ENCODE measurements around the gene FILIP1.

Gene FILIP1

DNA sequence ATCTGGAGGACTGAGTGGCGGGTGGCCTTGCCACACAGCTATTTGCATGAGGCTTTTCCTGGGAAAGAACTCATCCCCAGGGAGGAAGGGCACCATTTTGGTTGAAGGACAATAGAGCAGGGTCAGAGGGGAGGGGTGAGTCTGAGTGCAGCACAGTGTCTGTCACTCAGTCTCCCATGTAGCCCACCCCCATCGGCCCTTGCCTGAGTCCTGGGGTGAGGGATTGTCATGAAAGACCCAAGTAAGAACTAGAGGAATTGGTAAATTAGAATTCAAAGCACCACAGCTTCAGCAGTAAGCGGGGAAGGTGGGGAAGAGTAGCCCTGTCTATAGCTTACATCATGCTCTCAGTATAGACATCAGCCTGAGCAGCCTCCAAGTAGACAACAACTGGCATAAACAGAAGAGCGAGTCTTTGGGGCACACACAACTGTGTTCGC is 118.6 kb downstream of the FILIP1 start:
- DNase-seq = no peak

DNA sequence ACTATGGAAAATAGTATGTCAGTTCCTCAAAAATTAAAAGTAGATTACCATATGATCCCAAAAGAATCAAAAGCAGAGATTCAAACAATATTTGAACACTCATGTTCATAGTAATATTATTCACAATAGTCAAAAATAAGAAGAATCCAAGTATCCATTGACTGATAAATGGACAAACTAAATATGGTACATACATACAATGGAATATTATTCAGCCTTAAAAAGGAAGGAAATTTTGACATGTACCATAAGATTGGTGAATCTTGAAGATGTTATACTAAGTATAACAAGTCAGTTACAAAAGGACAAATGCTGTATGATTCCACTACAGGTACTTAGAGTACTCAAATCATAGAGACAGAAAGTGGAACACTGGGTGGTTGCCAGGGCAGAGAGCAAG is 120.7 kb downstream of the FILIP1 start:
- no peak for DNase-seq

DNA sequence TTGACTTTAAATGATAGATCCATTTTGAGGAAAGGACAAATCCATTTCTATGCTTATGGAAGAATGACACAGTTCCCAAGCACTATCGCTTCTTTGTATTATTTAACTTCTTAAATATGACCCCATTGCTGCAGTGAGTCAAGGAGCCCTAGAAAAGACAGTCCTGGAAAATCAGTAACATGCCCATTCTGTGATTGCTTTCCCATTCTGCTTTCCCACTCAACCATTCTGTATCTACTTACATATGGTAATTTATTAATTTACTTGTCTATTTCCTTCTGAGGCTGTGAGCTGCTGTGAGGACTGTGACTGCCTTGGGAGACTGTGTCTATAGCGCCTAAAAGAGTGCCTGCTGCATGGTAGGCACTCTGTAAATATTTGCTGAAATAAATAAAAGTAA is 123.6 kb downstream of the FILIP1 start:
- no peak for DNase-seq

DNA sequence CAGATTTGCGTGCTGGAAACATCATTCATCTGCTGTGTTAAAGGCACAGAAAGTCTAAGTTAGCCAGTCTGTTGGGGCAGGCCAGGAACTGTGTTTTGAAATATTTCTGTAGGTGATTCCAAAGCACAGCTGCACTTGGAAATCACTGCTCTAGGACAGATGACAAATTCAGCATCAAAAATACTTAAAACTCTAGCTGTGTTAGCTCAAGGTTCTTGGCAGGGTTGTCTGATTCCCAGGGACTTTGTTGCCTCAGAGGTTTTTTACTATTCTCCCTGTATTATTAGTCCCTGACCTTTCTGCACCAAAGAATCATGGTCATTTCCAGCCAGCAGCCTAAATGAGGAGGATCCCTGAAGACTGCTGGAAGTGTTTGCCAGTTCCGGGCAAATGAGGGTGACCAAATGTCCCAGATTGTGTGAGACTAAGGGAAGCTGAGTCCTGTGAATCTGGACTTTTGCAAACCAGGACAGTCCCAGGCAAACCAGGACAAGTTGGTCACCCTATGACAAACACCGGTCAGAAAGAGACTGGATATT is 124.7 kb downstream of the FILIP1 start:
- no peak for DNase-seq

DNA sequence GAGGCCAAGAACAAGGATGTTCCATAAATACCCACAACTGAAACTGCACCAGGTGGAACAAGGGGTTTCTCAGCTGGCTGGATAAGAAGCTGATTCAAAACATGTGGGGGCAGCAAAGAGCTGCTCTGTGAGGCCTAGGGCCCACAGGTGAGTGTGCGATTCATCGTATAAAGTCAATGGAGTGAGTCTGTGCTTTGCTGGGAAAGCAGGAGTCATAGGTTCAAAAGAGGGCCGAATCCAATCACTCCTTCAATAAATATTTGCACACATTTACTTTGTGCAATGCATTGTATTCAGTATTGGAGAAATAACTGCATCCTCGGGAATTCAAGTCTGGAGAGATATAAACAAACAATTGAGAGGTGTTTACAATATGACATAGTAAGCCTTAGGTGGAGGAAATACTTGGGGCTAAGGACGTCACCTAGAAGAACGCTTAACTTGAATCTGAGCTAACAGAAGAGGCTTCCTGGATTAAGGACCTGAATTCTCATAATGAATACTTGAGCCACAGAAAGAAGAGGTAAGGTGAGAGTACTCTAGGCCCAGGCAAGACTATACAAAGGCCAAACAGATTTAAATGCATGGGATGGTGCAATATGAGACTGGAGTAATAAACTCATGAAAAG is 125.3 kb downstream of the FILIP1 start:
- no peak for DNase-seq

DNA sequence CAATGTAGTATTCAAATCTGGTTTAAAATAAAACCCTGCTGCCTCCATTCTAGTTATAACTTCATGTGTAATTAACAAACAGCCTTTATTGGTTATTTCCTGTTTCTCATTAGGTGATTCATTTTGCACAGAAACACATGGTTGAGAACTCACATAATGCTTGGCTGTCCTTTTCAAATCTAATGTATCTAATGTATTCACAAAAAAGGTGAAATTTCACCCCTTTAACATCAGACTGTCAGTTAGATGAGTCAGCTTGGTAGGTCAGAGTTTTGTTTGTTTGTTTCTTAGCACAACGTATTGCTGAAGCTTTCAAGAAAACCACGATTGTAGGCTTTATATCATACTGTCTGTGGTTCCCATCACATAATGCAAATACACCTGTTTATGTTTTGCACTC is 130.3 kb downstream of the FILIP1 start:
- no peak for DNase-seq

DNA sequence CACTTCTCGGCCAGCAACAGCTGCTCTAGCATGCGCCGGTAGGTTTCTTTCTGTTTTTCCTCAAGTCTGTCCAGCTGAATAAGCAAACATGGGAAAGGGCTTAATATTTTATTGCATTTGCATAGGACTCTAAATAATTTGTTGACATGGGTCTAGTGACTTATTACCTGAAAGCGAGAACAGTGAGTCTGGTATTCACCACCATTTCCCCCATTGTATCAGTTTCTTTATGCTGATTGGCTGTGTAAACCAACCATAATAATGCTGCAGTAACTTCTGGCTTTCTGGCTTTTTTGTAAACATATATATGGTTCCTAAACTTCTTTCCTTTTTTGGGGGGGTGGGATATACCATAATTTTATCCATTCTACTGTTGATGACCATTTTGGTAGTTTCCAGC is 140.0 kb downstream of the FILIP1 start:
- DNase-seq = no peak

DNA sequence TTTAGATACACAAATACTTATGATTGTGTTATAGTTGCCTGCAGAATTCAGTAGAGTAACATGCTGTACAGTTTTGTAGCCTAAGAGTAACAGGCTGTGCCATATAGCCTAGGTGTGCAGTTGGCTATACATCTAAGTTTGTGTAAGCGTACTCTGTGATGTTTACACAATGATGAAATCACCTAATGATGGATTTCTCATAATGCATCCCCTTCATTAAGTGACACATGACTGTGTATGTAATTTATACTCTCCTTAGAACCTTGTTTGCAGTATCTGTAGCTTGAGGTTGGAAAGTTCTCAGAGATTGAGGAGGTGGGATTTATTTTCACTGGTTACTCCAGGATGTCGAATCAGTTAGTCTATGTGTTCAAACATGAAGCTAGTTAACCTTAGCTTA is 142.0 kb downstream of the FILIP1 start:
- no peak for DNase-seq

GRCh38 chr6:75350808-75351207 is 142.8 kb downstream of the FILIP1 start:
- no peak for DNase-seq

- DNase-seq = no peak
These were observed 143.4 kb downstream of the FILIP1 start for GRCh38 chr6:75350156-75350555.

- DNase-seq = no peak
These were observed 144.2 kb downstream of the FILIP1 start for GRCh38 chr6:75349262-75349984.

- no peak for DNase-seq
These were observed 144.7 kb downstream of the FILIP1 start for GRCh38 chr6:75348882-75349261.

DNA sequence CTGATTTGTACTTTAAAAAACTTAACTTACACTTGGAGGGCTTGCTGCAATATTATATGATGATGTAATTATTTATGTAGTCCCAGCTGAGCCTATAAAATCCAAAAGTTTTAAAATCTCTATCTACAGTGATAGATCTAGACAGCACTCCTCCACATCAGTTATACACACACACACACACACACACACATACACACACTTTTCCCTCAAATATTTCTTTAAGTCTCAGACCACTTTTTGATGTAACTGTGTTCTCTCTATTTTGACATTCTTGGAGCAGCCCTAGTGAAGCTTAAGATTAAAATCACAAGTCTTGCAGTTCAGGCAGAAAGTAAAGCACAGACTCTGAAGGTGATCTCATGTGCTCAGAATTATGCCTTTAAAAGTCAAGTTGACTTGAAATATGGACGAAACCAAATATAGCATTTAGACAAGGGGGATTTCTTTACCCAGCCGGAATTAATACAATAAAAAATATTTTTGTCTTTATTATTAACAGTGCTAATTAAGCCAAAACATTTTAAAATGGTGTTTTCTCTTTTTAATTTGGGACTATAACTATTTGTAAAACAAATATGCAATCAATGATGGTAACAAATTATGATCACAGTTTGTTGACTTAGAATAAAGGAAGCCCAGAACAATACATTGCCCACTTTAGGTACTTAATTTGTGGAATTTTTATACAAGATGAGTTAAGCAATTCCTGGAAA is 145.5 kb downstream of the FILIP1 start:
- DNase-seq = no peak

DNA sequence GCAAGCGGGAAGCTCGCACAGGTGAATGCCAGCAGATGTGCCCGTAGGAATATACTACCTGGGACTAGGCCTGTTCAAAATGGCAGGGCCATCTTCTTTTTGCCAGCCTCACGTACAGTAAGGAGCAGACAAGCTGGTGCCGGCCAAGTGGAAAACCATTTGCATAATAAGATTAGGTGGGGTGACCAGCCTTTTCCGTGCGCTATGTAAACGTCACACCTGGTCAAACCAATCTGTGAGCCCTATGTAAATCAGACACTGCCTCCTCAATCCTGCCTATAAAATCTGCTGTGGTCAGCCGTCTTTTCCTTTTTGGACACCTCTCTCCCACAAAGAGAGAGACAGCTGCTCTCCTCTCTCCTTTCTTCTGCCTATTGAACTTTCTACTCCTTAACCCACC is 148.2 kb downstream of the FILIP1 start:
- DNase-seq = no peak

GRCh38 chr6:75344455-75344854 is 149.1 kb downstream of the FILIP1 start:
- DNase-seq = no peak

DNA sequence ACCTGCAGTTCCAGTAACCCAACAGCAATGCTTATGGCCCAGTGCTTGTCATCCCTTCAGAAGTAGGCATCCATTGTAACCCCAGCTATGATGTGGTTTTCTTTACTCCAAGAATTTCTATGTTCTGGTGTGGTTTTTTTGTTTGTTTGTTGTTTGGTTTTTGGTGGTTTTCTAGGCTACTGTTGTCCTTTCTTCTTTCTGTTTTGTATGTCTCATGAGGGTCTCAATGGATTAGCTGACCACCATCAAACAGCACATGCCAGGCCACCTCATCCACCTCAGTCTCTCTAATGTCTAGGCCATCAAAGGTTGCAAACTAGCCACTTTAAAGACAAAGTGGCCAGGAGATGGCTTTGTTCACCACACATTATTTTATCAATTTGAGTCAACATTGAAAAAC is 149.6 kb downstream of the FILIP1 start:
- DNase-seq = no peak

- no peak for DNase-seq
These were observed 155.6 kb downstream of the FILIP1 start for GRCh38 chr6:75337835-75338580.

GRCh38 chr6:75334266-75335040 is 159.1 kb downstream of the FILIP1 start:
- no peak for DNase-seq

- DNase-seq = no peak
These were observed 159.9 kb downstream of the FILIP1 start for GRCh38 chr6:75333676-75334200.

- no peak for DNase-seq
These were observed 162.4 kb downstream of the FILIP1 start for GRCh38 chr6:75331151-75331550.

DNA sequence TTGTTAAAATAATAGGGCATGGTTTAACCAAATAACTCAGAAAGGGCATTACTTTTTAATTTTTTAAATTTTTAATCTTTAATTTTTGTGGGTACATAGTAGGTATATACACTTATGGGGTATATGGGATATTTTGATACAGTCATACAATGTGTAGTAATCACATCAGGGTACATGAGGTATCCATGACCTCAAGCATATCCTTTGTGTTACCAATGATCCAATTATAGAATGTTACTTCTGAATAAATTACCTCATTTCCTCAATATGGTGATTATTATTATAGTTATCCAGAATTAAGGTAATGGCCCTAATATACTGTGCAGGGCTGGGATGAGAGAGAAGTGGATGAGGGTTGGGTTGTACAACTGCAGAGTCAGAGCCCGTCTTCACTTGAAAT is 163.9 kb downstream of the FILIP1 start:
- DNase-seq = no peak

DNA sequence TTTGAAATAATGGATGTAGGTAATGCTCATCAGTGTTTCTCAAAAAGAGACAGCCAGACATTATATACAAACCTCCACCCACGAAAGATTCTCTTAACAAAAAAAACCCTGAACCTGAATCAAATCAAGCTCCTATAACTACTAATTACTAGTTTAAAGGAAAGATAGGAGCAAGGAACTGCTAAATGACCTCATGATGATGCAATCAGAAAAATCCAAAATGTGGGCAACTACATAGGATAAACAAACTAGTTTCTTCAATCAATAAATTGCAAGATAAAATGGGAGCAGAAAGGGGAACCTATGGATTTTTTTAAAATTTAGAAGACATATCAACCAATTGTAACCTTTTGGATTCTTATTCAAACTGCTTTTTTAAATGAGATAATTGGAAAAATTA is 165.8 kb downstream of the FILIP1 start:
- no peak for DNase-seq
